ENCODE results near the gene RNASE12. TPM values are rescaled to one million over a fixed set of nuclear protein-coding genes. Genes with fewer than 3 reads are reported as not detected.

RNASE12 gene
- total RNA-seq, 1 experiment from 2014 or later: not detected

GRCh38 chr14:20615996-20616395 is 24.8 kb upstream of the RNASE12 start:
- H3K9ac ChIP-seq (ENCODE audit: extremely low read depth, insufficient read length, low read length): no peak overlapping the region
- no CpG with 5 or more reads among the region's 5 CpGs for WGBS (ENCODE audit: extremely low coverage, insufficient read length, low lambda C conversion rate)
- no peak overlapping the region for H3K56ac ChIP-seq (ENCODE audit: insufficient read length, low read depth, low read length)

More at GRCh38 chr14:20615996-20616395, 24.8 kb upstream of the RNASE12 start:
- no peak overlapping the region for H3K14ac ChIP-seq (ENCODE audit: insufficient read depth, low read length)
- no peak overlapping the region for H3K23ac ChIP-seq (ENCODE audit: insufficient read length, low read depth, low read length)
- H3K18ac ChIP-seq (ENCODE audit: insufficient read length, low read depth, low read length): no peak overlapping the region
- no peak overlapping the region for H3K4me3 Mint-ChIP-seq
- H3K9me3 Mint-ChIP-seq: no peaks in the 10 kb centered on the region
- no peak overlapping the region for H3K4me2 ChIP-seq (ENCODE audit: insufficient read depth, insufficient read length, low read length)
- peaks cover 7 to 9% of the 10 kb centered on the region in 2 experiments for H3K4me1 Mint-ChIP-seq
- H3K23me2 ChIP-seq (ENCODE audit: insufficient read length, low read depth, low read length, poor library complexity, severe bottlenecking): no peaks in the 10 kb centered on the region
- H2BK12ac ChIP-seq (ENCODE audit: insufficient read length, low read depth, low read length): no peak overlapping the region
- H3K79me2 ChIP-seq (ENCODE audit: insufficient read depth, low read length): no peaks in the 10 kb centered on the region
- no peak overlapping the region for H3K27ac ChIP-seq (ENCODE audit: insufficient read length, low read depth, low read length)
- H2BK15ac ChIP-seq (ENCODE audit: low read depth, low read length): no peak overlapping the region
- no peak overlapping the region for H2BK120ac ChIP-seq (ENCODE audit: low read depth, low read length, poor library complexity, severe bottlenecking)
- no peaks in the 10 kb centered on the region for H3K79me1 ChIP-seq (ENCODE audit: insufficient read depth, low read depth, low read length, poor library complexity, severe bottlenecking)
- H4K91ac ChIP-seq (ENCODE audit: insufficient read length, low read depth, low read length): no peak overlapping the region
- no peaks in the 10 kb centered on the region; a peak in 1 of 7 replicates for H3K36me3 Mint-ChIP-seq (ENCODE audit: insufficient read depth in 1 of 3, low read depth in 3 of 3)
- H3K9me3 ChIP-seq (ENCODE audit: control insufficient read depth, low read depth, low read length): no peaks in the 10 kb centered on the region
- H3K27me3 ChIP-seq (ENCODE audit: insufficient read depth, low read length): no peaks in the 10 kb centered on the region
- no peak for DNase-seq
- no peak overlapping the region for H2BK20ac ChIP-seq (ENCODE audit: low read depth, low read length, poor library complexity, severe bottlenecking)
- H2AK5ac ChIP-seq (ENCODE audit: insufficient read length, low read length): no peak overlapping the region
- no peaks in the 10 kb centered on the region for H3K27me3 Mint-ChIP-seq (ENCODE audit: low read depth)
- H4K8ac ChIP-seq (replicated peaks; ENCODE audit: insufficient read length, low read depth, low read length): no peak overlapping the region
- no peak overlapping the region for H2AFZ ChIP-seq (ENCODE audit: low read length)
- no peak overlapping the region for H3T11ph ChIP-seq (ENCODE audit: low read length)
- no peak overlapping the region for H3K27ac Mint-ChIP-seq
- TF ChIP-seq CTCF (conservative IDR thresholded peaks at IDR 0.05): no peak
- H2BK5ac ChIP-seq (ENCODE audit: insufficient read length, low read length): no peak overlapping the region
- no peaks in the 10 kb centered on the region for H3K4me1 ChIP-seq (ENCODE audit: insufficient read depth, low read length)
- H4K5ac ChIP-seq (ENCODE audit: insufficient read length, low read depth, low read length): no peak overlapping the region
- no peak overlapping the region for H3K4ac ChIP-seq (ENCODE audit: low read depth, low read length)
- no peaks in the 10 kb centered on the region for H4K20me1 ChIP-seq (ENCODE audit: control insufficient read depth, insufficient read depth, insufficient read length)

Measured in H9 (cell line).